SJCRH30 (cell line): ENCODE results near the gene KREMEN1. TPM values are rescaled to one million over a fixed set of nuclear protein-coding genes. Genes with fewer than 3 reads are reported as not detected.
"Not testable (repeated sequence)": the region's sequence is repeated elsewhere in the genome, so short reads cannot be mapped to it uniquely, and the experiment has no call there.

ENCODE experiments used
- DNase-seq, 2 experiments: peaks; one replicate each; pipeline ENCODE4 v3.0.0-alpha.2; 2015 to 2020
- H3K27ac ChIP-seq: fragments of 250-450 bp; sonication (Bioruptor Pico); 2 replicates; pipeline ENCODE4 v1.5.1; 2020; ENCODE audit warnings: mild to moderate bottlenecking, moderate library complexity
- H3K27me3 ChIP-seq: fragments of 250-450 bp; sonication (Bioruptor Pico); 2 replicates; pipeline ENCODE4 v1.5.1; 2020; ENCODE audit warnings: mild to moderate bottlenecking, moderate library complexity
- H3K36me3 ChIP-seq: fragments of 250-450 bp; sonication (Bioruptor Pico); 2 replicates; pipeline ENCODE4 v1.5.1; 2020; ENCODE audit warnings: mild to moderate bottlenecking, moderate library complexity
- H3K4me1 ChIP-seq: fragments of 250-450 bp; sonication (Bioruptor Pico); 2 replicates; pipeline ENCODE4 v1.5.1; 2020; ENCODE audit warnings: mild to moderate bottlenecking, moderate library complexity
- H3K4me3 ChIP-seq: fragments of 250-450 bp; sonication (Bioruptor Pico); 2 replicates; pipeline ENCODE4 v1.5.1; 2020; ENCODE audit warnings: mild to moderate bottlenecking, moderate library complexity
- H3K9me3 ChIP-seq: fragments of 250-450 bp; sonication (Bioruptor Pico); replicated peaks from 2 replicates; pipeline ENCODE4 v1.5.1; 2020; ENCODE audit warnings: mild to moderate bottlenecking, moderate library complexity
- total RNA-seq: library from RNA; depleted of rRNA; stranded (reverse); fragments of >200 nt; shearing (Covaris generic); gene quantifications from 2 replicates; pipeline ENCODE4 v1.2.3, GENCODE V29; 2014

Gene KREMEN1
- total RNA-seq, 1 experiment from 2014 or later: 45.7 TPM

DNA sequence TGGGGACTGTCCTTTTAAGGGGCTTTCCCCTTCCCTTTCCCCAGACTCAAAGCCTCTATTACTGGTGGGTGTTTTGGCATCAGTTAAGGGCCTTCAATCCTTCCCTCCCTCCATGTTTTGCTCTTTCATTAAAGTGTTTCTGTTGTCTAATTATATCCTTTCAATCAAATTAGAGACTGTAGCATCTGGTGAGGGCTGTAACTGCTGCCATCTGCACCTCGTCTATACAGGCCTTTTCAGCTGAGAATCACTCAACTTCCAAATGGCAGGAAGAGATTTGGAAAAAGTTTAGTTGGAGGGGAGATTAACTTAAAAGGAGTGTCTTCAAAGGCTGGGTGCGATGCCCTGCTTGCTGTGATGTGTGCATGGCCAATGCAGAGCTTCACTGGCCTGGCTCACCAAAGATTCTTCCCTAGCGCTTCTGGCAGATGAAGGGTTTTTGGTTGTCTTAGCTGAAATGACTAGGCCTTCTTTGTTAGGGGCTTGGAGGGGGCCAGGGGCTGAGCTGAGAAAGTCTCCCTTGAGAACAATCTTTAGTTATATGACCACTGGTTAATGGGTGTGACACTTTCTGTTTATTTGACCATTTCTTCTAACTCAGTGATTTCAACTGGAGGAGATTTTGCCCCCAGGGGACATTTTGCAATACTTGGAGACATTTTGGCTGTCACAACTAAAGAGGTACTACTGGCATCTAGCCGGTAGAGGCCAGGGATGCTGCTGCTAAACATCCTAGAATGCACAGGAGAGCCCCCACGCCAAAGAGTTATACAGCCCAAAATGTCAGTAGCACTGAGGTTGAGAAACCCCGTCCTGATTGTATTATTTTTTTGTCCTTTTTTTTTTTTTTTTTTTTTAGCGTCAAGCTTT, 7.5 kb downstream of the KREMEN1 start:
- Histone ChIP-seq H3K36me3 (no peaks in the 10 kb centered on the region), H3K4me3 (no peak overlapping the region), H3K4me1 (peaks cover 58% of the 10 kb centered on the region), H3K9me3 (no peaks in the 10 kb centered on the region), H3K27ac (peak overlapping the region; percentile 93), H3K27me3 (no peaks in the 10 kb centered on the region)
- peak; percentile 52 to 64 for DNase-seq

DNA sequence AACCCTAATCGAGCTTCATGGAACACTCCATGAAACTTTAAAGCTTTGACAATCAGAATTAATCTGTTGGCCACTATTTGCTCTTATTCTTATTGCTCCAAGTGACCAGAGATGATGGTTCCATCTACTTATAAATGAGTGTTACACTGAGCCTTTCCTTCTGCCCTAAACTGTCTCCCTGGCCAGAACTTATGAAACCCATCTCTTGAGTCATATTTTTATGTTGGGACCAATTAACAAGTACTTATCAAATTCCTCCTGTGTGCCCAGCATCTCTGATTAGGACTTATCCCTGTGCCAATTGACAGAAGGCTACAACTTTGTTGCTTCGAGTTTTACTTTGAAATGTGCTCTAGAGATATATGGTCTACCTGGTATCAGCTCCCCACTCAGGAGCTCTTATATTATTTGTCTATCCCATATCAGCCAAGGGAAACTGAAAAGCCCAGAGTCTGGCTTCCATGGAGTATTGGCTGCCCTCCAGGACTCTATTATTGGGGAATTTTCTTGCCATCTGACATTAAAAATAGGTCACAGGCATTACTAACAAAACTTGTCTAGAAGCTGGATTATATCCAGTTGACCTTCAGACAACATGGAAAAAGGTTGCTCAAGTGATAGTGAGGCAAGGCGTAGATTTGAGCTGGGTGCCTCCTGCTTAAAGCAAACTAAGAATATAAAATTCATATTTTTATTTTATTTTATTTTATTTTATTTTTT, 8.8 kb downstream of the KREMEN1 start:
- H3K36me3 ChIP-seq: 0 out of 2 replicates have a peak, but pooled peaks cover 2% of the 10 kb centered on the region
- H3K4me3 ChIP-seq: no peak overlapping the region
- peaks cover 58% of the 10 kb centered on the region for H3K4me1 ChIP-seq
- H3K9me3 ChIP-seq: no peaks in the 10 kb centered on the region
- peak overlapping the region; percentile 14; the same call in 1 of the 2 replicates for H3K27ac ChIP-seq
- no peaks in the 10 kb centered on the region for H3K27me3 ChIP-seq
- DNase-seq: no peak

DNA sequence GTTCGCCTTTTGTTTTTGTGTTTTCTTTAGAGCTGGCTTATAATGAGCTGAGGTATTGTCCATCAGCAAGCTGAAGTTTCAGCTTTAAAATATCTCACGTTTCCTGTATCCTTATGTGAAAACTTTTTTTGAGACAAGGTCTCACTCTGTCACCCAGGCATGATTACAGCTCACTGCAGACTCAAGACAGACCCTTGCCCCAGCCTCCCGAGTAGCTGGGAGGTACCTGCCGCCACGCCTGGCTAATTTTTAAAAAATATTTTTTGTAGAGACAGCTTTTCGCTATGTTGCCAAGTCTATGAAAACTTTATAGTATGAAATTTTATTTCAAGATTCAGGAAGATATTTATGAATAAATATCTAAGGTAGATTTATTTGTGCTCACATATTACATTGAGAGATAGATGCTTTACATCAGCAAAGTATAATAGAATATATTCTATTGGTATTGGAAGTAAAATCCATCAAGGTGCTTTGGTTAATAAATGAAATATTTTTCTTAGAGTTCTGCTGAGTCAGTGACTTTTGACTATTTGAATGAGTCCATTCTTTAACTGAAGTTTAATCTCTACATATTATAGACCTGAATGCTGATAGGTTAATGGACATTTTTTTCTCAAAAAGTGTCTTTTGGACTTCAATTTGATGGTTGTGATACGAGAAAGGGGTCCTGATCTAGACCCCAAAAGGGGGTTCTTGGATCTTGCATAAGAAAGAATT, 10.2 kb downstream of the KREMEN1 start:
- H3K4me1 ChIP-seq: peaks cover 51% of the 10 kb centered on the region
- DNase-seq: no peak
- no peaks in the 10 kb centered on the region for H3K9me3 ChIP-seq
- H3K36me3 ChIP-seq: 0 out of 2 replicates have a peak, but pooled peaks cover 2% of the 10 kb centered on the region
- peak overlapping the region; percentile 39; the same call in 1 of the 2 replicates for H3K27ac ChIP-seq
- H3K27me3 ChIP-seq: no peaks in the 10 kb centered on the region
- no peak overlapping the region for H3K4me3 ChIP-seq

DNA sequence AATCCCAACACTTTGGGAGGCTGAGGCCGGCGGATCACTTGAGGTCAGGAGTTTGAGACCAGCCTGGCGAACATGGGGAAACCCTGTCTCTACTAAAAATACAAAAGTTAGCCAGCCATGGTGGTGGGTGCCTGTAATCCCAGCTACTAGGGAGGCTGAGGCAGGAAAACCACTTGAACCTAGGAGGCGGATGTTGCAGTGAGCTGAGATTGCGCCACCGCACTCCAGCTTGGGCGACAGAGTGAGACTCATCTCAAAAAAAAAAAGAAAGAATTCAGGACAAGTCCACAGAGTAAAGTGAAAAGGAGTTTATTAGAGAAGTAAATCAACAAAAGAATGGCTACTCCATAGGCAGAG, 10.7 kb downstream of the KREMEN1 start:
- not testable (repeated sequence) for DNase-seq, H3K36me3 ChIP-seq, H3K27me3 ChIP-seq

DNA sequence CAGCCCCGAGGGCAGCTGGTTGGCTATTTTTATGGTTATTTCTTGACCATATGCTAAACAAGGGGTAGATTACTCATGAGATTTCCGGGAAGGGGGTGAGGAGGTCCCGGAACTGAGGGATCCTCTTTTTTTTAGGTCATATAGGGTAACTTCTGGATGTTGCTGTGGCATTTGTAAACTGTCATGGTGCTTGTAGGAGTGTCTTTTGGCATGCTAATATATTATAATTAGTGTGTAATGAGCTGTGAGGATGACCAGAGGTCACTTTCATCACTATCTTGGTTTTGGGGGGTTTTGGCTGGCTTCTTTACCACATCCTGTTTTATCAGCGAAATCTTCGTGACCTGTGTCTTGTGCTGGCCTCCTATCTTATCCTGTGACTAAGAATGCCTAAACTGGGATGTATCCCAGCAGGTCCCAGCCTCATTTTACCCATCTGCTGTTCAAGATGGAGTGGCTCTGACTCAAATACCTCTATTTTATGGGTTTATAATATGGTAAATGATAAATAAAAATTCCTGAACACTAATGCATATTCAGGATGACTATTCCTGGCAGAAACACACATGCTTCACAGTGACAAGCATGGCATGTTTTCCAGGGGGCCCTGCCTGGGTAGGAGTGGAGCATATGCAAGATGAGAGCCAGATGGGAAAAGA, 11.2 kb downstream of the KREMEN1 start:
- Histone ChIP-seq H3K36me3 (0 out of 2 replicates have a peak, but pooled peaks cover 2% of the 10 kb centered on the region), H3K9me3 (no peaks in the 10 kb centered on the region), H3K27ac (peak overlapping the region; percentile 39), H3K4me1 (peaks cover 41% of the 10 kb centered on the region), H3K27me3 (no peaks in the 10 kb centered on the region), H3K4me3 (no peak overlapping the region)
- DNase-seq: peak; percentile 23 to 46

More for the DNA sequence above, 10.7 kb downstream of the KREMEN1 start:
- H3K27ac ChIP-seq: peak overlapping the region; percentile 39
- H3K9me3 ChIP-seq, H3K4me3 ChIP-seq: not testable (repeated sequence)
- H3K4me1 ChIP-seq: peaks cover 46% of the 10 kb centered on the region

DNA sequence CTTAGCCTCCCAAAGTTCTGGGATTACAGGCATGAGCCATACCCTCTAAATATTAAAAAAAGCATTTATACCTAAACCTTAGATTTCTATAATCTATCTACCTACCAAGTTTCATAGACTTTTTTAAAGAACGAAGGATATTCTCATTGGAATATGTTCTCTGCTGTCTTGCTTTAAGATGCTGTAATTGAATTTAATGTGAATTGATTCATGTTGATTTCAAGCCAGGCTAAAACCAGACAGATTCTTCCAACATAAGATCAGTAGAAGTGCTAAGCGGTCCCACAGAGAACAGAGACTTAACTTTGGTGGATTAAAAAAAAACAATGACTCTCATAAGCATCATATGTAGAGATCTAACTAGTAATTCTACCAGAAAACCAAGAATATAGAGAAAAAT, 14.2 kb downstream of the KREMEN1 start:
- no peak for DNase-seq
- H3K9me3 ChIP-seq: no peaks in the 10 kb centered on the region

DNA sequence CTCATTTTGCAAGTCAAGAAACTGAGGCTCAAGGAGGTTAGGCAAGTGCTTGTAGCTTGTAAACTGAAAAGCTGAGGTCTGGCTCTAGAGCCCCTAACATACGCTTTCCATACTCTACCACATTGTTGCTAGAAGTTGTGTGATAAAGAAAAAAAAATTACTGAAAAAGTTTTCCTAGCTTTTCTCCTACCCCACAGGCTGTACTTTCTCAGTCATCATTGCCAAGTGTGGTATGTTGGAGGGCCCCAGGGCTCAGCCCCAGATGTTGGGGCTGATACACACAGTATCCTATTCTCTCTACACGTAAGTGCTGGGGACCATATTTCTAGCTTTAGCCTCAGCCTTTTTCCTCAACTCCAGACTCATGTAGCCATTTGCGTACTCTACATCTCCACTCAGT, 16.0 kb downstream of the KREMEN1 start:
- H3K9me3 ChIP-seq: no peaks in the 10 kb centered on the region
- no peak overlapping the region for H3K4me3 ChIP-seq
- no peaks in the 10 kb centered on the region for H3K27me3 ChIP-seq
- H3K27ac ChIP-seq: no peak overlapping the region
- H3K36me3 ChIP-seq: 0 out of 2 replicates have a peak, but pooled peaks cover 2% of the 10 kb centered on the region
- H3K4me1 ChIP-seq: peaks cover 25% of the 10 kb centered on the region
- DNase-seq: no peak

More for the DNA sequence above, 14.2 kb downstream of the KREMEN1 start:
- H3K27ac ChIP-seq: no peak overlapping the region
- 0 out of 2 replicates have a peak, but pooled peaks cover 2% of the 10 kb centered on the region for H3K36me3 ChIP-seq
- H3K4me3 ChIP-seq: no peak overlapping the region
- no peaks in the 10 kb centered on the region for H3K27me3 ChIP-seq
- H3K4me1 ChIP-seq: peaks cover 19% of the 10 kb centered on the region

DNA sequence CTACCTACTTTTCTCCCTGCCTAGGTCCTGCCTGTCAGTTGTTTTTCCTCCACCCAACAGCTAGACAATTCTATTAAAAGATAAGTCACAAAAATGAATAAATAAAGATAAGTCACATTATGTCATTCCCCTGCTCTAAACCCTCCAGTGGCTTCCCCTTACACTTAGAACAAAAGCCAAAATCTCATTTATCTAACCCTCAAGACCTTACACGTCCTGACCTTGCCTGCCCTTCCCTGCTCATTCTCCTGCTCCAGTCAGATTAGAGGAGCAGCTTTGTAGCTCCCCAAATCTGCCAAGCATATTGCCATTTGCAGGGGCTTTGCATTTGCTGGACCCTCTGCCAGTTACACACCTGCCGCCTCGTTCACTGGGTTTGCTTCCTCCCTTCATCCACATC, 16.7 kb downstream of the KREMEN1 start:
- no peak for DNase-seq
- Histone ChIP-seq H3K4me1 (peaks cover 24% of the 10 kb centered on the region), H3K27ac (no peak overlapping the region), H3K27me3 (no peaks in the 10 kb centered on the region), H3K9me3 (no peaks in the 10 kb centered on the region), H3K36me3 (0 out of 2 replicates have a peak, but pooled peaks cover 2% of the 10 kb centered on the region), H3K4me3 (no peak overlapping the region)

DNA sequence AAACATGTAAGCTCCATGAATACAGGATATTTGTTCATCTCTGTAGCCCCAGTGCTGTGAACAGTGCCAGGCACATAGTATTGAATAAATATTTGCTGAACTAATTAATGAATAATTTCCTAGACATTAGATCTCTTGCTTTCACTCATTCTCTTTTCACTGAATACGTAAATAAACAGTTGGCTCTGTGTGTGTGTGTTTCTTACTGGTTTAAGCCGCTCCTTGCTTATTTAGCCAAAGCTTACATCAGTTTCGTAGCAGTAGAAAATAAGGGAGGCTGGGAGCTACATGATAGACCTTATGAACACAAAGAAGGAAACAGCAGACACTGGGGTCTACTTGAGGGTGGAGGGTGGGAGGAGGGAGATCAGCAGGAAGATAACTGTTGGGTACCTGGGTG, 17.2 kb downstream of the KREMEN1 start:
- no peak for DNase-seq
- H3K4me3 ChIP-seq: no peak overlapping the region
- no peaks in the 10 kb centered on the region for H3K27me3 ChIP-seq
- no peak overlapping the region for H3K27ac ChIP-seq
- H3K4me1 ChIP-seq: peaks cover 25% of the 10 kb centered on the region
- peaks cover 6% of the 10 kb centered on the region for H3K36me3 ChIP-seq
- H3K9me3 ChIP-seq: no peaks in the 10 kb centered on the region

DNA sequence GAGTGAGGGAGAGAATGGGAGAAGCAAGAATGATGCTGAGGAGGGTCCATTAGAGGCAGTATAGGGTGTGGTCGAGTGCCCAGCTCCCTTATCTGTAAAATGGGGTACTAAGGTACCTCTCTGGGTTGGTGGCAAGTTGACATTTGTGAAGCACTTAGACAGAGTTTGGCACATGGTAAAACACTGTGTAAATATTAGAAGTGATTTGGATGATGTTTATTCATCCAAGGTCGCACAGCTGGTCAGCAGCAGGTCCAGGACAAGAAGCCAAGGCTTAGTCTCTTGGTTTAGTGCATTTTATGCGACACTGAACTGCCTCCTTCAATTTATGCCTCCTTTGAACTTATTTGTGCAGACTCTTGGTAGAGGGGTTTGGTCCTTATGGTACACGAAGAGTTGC, 19.4 kb downstream of the KREMEN1 start:
- no peaks in the 10 kb centered on the region for H3K27me3 ChIP-seq
- DNase-seq: no peak
- no peaks in the 10 kb centered on the region for H3K9me3 ChIP-seq
- H3K4me1 ChIP-seq: peaks cover 44% of the 10 kb centered on the region
- H3K27ac ChIP-seq: no peak overlapping the region
- peaks cover 9% of the 10 kb centered on the region for H3K36me3 ChIP-seq
- no peak overlapping the region for H3K4me3 ChIP-seq

DNA sequence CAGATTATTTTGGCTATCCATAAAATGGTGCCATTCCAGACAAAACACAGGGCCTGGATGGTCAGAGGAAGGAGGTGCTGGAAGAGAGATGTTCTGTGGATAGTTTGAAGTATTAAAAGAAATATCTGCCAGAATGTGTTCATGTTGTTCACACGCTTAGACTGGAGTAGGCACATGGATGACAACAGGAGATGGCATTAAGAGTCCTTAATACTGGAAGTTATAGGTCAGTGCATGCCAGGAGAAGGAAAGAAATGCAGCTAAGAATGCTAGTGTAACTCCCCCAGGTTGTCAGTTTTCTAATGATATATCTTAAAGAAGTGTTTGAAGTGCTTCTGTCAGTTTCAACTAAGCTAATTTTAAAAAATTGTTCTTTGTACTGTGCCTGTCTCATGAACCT, 20.2 kb downstream of the KREMEN1 start:
- Histone ChIP-seq H3K27me3 (no peaks in the 10 kb centered on the region), H3K4me3 (no peak overlapping the region), H3K36me3 (peaks cover 9% of the 10 kb centered on the region), H3K9me3 (no peaks in the 10 kb centered on the region), H3K27ac (peak overlapping the region; percentile 58), H3K4me1 (peaks cover 49% of the 10 kb centered on the region)
- no peak for DNase-seq

DNA sequence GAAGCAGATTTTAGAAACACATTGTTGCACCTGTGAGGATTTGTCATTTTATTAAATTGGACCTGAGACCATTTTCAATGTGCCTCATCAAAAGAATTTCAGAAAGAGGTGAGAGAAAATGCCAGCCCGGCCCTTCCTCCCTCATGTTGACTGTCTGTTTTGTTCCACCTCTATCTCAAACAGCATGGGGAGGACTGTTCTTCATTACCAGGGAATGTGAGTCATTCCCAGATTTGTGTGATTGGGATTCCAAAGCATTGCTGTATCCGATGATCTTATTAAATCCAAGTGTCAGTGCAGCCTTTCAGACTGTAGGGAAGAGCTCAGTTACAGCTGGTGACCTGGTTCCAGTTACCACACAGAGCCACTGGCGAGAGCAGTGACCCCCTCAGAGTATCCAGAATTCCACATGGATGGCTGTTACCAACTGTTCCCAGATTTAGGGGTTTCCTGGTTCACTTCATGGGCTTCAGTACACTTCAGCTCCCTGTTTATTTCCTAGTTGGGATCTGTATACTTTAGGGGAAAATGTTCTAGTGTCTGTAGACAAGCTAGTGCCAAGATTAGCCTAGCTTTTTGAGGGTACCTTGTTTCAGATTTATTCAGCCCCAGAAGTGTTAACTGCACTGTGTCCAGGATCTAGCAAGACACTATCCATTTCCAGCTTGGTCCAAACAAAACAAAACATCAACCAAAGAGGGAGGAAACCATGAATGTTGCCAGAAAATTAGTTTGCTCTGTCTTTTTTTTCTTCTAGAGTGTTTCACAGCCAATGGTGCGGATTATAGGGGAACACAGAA, 20.9 kb downstream of the KREMEN1 start:
- Histone ChIP-seq H3K4me1 (peaks cover 49% of the 10 kb centered on the region), H3K27ac (peak overlapping the region; percentile 58), H3K36me3 (peaks cover 9% of the 10 kb centered on the region), H3K27me3 (no peaks in the 10 kb centered on the region), H3K4me3 (no peak overlapping the region), H3K9me3 (no peaks in the 10 kb centered on the region)
- peak; percentile 55 to 76 for DNase-seq

DNA sequence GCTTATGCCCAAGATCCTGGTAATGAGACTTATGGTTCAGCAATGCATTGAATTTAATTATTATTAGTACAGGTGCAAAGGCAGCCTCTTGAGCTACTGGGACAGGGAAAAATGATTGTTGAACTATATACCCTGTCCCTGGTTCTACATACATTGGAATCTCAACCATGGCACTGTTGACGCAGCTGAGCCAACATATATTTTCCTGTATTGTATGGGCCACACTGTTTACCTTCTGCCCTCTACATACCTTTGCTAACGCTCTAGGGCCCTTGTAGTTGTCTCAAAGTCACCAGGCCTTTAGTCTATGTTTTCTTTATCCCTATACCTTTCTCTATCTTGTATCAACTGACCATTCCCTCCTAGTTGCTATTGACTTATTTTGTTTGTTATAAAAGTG, 22.6 kb downstream of the KREMEN1 start:
- DNase-seq: no peak
- Histone ChIP-seq H3K36me3 (peaks cover 16% of the 10 kb centered on the region), H3K4me1 (peaks cover 47% of the 10 kb centered on the region), H3K27me3 (no peaks in the 10 kb centered on the region), H3K4me3 (no peak overlapping the region), H3K27ac (no peak overlapping the region), H3K9me3 (no peaks in the 10 kb centered on the region)
